NCI-H1105 treated with DMSO at 0.1 percent for 48 hours (cell line): ENCODE measurements around the gene RMI2.
"Not testable (repeated sequence)": the region's sequence is repeated elsewhere in the genome, so short reads cannot be mapped to it uniquely, and the experiment has no call there.

ENCODE experiments used
- DNase-seq: peaks from one replicate; lab custom pipeline; 2025; lab: John Stamatoyannopoulos, UW

RMI2 gene

DNA sequence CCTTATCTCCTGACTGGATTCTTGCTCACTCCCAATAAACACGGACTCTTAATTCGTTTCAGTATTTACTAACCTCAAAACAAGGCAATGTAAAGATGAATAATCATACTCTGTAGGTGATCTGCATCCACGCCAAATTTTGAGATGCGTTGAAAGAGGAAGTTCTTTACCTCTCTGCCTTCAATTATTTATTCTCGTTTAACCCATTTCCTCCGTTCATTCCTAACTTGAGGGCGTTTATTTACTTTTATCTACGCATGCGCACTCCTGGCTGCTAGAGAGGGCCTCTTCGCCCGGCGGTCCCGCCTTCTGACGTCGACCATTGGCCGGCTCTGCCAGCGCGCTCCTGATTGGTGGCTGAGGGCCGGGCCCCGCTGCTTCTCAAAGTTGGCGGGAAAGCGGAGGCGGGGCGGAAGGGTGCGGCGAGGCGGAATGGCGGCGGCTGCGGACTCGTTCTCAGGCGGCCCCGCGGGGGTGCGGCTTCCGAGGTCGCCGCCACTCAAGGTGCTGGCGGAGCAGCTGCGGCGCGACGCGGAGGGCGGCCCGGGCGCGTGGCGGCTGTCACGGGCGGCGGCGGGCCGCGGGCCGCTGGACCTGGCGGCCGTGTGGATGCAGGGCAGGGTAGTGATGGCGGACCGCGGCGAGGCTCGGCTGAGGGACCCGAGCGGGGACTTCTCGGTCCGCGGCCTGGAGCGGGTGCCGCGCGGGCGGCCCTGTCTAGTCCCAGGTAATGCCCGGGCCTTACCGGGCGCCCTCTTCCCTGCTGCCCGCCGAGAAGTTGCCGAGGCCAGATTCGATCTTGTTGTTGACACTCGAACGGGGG lies at the start of gene RMI2:
Gene RMI2, plus strand, starts transcription at position 420 of the 823 bp plus-strand sequence. Its CDS starts 13 bp downstream, at position 433.
- peak; percentile 97 for DNase-seq

DNA sequence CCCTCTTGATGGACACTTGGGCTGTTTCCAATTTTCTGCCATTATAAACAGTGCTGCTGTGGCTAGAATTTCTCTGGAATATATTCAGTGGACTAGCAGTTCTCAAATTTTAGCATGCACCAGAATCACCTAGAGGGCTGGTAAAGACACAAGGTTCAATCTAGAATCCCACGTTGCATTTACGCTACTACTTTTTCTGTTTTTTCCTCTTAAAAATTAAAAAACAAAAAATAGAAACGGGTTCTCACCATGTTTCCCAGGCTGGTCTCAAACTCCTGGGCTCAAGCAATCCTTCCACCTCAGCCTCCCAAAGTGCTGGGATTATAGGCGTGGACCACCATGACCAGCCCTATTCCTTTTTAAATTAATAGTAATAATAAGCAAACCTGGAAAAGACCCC lies 49.6 kb upstream of the RMI2 start:
- no peak for DNase-seq

DNA sequence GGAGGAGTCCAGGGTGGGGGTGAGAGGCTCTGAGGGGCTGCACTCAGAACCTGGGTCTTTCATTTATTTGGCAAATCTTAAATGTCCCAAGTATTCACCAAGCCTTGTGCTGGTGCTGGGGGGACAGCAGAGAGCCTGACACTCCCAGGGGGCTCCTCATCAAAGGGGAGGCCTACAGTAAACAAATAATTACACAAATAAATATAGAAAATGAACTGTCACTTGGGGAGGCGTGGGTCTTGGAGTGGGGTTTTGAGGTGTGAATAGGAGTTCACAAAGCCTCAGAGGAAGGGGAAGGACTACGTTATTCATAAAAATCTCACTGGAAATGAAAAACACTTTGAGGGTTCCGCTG lies 48.9 kb upstream of the RMI2 start:
- DNase-seq, result no peak

DNA sequence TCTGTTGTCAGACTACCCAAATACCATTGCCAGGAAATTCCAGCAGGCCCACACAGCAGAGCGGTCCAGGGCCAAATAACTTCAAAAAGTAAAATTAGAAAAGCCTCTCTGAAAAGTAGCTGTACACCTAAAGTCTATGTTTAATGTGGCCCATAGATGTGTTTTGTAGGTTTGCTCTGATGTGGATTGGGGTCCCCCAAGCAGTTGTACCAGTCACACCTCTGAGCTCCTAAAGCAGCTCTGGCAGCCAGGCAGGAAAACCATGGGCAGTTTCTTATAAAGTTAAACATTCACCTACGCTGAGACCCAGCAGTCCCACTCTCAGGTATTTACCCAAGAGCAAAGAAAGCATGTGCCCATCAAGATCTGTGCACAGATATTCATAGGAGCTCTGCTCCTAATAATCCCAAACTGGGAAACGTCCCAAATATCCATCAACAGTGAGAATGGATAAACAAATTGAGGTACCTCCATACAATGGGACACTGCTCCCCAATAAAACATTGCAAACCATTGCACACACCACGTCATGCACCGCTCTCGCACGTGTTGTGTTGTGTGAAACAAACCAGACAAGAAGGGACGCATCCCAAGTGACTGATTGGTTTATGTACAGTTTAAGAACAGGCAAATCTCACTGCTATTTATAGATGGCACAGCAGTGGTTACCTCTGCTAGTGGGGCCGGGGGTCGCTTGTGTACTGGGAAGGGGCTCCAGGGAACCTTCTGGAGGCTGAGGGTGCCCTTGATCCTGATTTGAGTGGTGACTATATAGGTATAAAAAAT lies 48.4 kb upstream of the RMI2 start:
- no peak for DNase-seq

DNA sequence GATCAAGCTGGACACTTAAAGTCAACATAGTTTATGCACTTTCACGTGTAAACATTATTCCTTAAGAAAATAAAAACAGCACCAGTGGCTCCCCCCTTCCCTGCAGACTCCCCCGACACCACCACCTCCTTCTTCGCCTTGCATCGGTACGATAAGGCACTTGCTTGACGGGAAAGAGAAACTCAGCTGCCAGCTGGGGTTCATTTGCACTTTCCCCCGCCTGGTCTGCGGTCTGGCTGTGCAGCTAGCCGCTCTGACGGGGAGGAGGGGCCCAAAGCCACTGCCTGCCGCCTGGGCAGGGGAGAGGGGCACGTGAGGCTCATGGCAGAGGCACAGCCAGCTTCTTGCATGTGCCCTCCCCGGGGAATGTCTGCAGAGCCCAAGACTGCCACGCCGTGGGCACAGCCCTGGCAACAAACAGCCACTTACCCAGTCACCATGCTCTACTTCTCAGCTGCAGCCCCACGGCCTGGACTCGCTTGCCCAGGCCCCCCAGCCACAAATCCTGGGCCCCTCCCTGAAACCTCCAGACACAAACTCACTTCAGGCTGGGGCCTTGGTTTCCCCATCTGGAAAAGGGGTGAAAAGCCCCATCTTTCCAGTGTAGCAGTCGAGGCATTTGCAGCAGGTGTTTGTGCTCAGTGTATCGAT lies 47.6 kb upstream of the RMI2 start:
- DNase-seq, result peak; percentile 72

DNA sequence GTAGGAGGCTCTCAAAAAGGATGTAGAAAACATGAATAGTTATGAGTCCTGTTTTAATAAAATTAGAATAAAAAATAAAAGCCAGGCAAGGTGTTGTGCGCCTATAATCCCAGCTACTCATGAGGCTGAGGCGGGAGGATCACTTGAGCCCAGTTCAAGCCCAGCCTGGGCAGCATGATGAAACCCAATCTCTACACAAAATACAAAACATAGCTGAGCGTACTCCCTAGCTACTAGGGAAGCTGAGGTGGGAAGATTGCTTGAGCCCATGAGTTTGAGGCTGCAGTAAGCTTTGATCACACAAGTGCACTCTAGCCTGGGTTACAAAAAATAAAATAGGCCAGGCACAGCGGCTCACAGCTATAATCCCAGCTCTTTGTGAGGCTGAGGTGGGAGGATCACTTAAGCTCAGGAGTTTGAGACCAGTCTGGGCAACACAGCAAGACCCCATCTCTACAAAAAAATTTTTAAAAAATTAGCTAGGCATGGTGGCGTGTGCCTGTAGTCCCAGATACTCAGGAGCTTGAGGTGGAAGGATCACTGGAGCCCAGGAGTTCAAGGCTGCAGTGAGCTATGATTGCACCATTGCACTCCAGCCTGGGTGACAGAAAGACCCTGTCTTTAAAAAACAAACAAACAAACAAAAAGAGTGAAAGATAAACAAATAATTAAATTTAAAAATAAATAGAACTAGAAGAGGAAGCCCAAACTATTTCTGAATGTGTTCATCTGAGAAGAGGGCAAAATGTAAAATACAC lies 46.9 kb upstream of the RMI2 start:
- no peak for DNase-seq

DNA sequence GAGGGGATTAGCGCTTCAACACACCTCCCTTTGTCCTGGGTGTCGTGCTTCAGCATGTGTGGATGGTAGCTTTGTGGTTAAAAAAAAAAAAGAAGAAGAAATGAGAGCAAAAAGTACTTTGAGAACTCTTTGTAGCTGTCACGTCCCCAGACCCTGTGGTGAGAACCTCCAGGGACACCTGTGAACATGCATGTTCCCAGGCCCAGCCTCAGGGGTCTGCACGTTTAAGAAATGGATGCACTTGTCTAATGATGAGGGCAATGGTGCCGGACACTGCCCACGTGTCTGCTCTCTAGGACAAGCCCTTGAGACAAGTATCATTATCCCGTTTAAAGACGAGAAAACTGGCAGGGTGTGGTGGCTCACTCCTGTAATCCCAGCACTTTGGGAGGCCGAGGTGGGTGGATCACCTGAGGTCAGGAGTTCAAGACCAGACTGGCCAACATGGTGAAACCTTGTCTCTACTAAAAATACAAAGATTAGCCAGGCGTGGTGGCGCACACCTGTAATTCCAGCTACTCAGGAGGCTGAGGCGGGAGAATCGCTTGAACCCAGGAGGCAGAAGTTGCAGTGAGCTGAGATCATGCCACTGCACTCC lies 46.2 kb upstream of the RMI2 start:
- not testable (repeated sequence) for DNase-seq

DNA sequence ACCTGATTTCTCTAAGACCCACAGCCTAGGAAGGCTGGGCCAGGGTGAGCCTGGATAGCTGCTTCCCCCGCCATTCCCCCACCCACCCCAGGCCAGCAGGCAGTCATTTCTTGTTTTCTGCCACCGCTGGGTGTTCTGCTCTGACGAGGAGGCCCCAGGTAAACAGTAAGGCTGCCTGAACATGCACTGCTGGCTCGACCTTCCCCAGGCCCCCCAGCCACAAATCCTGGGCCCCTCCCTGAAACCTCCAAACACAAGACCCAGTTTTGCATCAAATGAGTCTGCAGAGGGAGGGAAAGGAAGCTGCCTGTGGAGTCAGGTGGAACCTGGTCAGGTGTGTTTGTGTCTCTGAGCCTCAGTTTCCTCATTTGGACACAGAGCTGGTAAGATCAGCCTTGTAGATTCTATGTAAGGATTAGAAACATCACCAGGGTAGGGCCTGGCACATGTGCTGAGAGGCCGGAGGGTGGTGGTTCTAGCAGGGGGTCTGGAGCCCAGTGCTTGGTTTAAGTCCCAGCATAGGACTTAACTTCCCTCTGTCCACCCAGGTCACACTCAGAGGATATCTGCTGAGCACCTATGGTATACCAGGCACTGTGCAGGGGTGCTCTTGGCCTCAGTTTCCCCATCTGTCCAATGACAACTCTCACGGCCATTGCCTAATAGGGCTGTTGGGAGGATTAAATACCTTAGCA lies 45.2 kb upstream of the RMI2 start:
- DNase-seq, result no peak

DNA sequence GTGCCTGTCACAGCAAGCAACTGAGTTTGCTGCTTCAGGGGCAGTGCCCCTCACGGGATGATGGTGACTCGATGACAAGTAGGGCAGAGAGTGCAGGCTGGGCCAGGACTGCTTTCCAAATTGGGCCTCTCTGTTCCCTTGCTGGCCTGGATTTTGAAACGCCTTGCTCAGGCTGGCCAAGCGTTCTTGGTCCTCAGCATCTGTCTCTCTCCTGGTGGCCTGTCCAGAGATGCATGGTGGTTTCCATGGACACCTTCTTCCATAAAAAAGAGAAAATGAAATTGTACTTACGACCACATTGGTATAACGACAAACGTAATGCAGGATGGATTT lies 44.7 kb upstream of the RMI2 start:
- no peak for DNase-seq

DNA sequence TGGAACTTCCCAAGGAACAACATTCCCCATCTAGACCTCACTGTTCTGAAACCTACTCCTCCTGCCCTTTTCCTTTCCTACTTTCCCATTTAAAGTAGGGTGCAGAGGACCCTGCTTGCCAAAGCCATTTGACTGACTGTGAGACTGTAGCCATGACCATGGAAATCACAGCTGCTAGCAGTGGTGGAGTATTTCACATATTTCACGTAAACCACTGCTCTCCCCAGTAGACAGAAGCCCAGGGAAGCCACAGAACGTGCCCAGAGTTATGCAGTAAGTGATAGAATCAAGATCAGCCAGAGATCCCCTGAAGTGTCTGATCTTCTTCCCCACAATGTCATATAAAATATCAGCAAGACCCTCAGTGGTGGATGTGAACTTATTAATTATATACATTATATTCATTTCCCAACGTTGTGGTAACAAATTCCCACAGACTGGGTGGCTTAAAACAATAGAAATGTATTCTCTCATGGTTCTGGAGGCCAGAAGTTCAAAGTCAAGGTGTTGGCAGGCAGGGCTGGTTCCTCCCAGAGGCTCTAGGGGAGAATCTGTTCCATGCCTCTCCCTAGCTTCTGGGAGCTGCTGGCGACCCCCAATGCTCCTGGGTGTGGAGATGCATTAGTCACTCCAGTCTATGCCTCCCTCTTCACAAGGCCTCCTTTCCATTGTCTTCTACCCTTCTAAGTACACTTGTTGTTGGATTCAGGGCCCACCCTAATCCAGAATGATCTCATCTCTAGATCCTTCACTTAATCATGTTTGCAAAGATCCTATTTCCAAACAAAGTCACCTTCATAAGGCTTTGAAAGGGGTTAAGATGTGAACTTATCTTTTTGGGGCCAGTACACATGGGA lies 43.4 kb upstream of the RMI2 start:
- no peak for DNase-seq

DNA sequence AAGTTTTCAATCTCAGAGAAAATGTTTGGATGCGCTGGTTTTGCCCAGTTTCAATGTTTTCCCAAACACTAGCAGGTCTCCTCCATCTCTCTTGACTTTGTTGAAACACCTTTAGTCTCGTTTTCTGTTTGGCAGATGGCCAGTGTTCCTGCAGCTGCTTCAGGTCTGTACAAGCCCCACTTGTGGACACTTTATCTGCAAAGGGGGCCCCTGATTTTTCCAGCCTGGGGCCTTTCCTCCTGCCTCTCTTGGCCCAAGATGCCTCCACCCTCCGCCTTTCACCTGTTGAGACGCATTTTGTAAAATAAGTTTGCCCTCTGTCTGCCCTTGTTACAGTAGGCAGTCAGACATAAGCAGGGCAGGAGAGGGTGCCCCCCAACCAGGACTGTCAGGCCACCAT lies 42.3 kb upstream of the RMI2 start:
- peak; percentile 90 for DNase-seq

DNA sequence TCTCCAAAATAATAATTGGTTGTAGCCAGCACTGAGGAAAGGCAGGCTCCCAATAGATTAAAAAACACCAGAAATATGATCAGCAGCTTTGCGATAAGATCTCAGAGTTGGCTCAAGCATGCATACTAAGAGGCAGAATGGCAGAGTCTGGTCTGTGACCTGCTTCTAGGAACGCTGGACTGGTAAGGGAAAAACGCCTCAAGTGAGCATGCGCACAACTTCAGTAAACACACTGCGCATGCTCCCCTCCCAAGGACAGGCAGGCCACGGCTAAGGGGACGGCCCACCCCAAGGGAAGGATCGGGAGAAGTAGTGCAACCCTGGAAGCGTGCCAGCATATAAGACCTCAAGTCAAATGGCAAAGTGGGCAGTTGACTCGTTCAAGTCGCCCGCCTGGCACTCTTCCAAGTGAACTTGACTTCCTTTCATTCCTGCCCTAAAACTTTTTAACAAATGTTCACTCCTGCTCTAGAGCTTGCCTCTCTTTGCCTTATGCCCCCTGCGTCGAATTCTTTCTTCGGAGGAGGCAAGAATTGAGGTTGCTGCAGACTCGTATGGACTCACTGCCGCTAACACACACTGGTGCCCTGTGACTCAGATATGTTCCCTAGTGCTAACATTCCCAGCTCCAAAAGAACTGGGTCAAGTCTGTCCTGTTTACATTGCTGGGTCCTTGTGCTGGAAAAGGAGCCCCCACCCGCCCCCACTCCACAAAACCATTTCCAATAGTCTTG lies 41.7 kb upstream of the RMI2 start:
- peak; percentile 85 for DNase-seq

DNA sequence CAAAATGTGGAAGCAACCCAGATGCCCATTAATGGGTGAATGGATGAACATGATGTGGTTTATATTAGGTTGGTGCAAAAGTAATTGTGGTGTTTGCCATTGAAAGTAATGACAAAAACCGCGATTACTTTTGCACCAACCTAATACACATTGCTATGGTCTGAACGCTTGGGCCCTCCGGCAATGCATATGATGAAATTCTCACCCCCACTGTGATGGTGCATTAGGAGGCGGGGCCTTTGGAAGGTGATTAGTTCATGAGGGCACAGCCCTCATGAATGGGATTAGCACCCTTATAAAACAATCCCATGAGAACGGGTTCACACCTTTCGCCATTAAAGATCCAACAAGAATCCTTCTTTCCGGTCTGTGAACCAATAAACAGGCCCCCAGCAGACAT lies 38.9 kb upstream of the RMI2 start:
- no peak for DNase-seq

DNA sequence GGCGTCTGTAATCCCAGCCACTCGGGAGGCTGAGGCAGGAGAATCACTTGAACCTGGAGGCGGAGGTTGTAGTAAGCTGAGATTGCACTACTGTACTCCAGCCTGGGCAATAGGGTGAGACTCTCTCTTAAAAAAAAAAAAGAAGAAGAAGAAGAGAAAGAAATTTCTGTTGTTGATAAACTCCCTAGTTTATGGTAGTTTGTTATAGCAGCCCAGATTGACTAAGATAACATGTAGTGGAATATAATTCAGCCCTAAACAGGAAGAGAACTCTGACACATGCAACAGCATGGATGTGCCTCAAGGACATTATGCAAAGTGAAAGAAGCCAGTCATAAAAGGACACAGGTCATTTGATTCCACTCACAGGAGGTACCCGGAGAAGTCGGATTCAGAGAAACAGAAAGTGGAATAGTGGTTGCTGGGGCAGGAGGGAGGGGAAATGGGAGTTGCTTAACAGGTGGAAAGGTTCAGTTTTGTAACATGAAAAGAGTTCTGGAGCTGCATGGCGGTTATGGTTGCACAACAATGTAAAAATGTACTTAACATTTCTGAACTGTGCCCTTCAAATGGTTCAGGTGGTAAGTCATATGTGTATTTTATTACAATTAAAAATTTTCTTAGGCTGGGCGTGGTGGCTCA lies 38.1 kb upstream of the RMI2 start:
- no peak for DNase-seq

DNA sequence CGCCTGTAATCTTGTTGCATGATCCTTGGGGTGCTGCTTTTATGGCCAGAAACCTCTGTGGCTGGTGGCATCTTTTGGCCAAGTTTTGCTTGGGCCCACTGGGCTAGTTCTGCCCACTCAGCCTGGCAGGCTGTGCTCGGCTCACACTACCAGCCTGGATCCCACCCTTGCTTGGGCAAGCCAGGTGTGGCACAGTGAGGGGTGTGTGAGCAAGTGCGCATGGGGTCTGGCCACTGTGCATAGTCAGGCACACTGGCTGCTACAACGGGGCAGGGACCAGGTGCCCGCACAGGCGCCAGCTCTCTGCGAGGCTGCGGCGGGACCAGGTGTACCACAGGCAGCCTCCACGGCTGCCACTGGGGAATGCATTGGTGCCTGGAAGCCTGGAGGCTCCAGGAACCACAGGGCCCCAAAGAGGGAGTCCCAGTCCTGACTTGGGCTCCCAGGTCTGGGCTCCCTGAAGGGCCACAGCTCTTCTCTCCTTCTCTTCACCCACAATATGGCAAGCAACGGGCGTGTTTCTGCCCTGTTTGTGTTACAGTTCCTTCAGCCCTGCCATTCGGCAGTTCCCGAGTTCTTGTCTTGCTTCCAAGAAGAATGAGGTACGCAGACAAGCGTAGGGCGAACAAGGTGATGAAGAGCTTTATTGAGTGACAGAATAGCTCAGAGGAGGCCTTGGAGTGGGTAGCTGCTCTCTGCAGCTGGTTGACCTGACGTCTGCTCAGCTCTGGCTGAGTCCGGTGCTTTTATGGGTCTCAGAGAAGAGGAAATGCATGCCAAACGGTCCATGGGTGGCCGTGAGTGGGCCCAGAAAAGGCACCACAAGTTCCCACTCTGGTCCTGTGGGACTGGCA lies 37.4 kb upstream of the RMI2 start:
- no peak for DNase-seq

DNA sequence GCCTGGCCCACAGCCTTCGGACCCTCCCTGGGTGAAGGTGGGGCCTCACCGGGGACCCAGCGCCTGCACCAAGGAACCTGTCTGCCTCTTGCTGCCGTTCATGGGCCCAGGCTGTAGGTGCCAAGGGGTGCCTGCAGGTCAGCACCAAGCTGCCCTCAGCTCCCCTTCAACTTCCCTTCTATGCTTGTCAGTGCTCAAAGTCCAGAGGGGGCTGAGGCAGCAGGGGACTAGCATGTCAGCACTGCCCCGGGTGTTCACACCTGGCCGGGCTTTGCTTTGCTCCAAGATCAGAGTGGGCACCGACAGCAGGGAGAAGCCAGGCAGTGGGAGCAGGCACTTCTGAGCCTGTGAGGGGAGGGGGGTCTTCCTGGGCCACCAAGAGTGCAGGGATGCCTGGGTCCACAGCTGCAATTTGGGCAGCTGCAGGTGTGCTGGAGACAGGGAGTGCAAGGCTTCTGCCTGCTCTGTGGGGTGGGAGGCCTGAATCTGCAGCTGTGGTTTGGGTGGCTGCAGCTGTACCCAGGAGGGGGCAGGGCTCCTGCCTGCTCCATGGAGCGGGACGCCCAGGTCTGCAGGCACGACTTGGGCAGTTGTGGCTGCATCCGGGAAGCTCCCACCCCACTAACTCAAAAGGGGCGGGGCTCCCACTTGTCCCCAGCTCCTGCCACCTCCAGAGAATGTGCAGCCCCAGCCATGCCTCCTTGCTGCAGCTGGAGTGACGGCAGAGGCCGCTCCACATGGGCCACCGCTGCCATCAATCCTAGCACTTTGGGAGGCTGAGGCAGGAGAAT lies 36.6 kb upstream of the RMI2 start:
- DNase-seq, result no peak

DNA sequence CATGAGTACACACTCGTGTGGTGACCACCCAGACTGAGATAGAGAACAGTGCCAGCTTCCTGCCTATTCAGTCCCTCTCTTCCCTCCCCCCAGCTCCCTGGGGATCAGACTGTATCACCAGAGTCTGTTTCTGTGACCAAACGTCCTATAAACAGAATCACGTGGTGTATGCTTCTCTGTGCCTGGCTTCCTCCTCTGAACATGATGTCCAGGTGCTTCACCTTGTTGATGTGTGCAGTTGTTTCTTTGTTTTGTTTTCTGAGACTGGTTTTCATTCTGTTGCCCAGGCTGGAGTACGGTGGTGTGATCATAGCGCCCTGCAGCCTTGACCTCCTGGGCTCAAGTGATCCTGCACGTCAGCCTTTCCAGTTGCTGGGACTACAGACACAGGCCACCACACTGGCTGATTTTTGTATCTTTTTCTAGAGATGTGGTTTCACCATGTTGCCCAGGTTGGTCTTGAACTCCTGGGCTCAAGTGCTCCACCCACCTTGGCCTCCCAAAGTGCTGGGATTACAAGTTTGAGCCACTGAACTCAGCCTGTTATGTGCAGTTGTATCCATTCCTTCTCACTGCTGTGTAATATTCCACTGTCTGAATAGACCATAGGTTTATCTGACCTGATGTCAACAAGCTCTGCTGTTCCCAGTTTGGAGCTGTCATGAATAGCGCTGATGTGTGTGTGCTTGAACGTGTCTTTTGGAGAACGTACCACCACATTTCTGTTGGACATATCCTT lies 35.2 kb upstream of the RMI2 start:
- no peak for DNase-seq
